Measurements from ENCODE around the gene PRR12. TPM values are rescaled to one million over a fixed set of nuclear protein-coding genes. Genes with fewer than 3 reads are reported as not detected.
A peak's percentile ranks its signal among the peaks of the same experiment; 100 is the strongest.

Gene PRR12
- total RNA-seq, 1 donor from 2014 or later = 37.0 TPM

DNA sequence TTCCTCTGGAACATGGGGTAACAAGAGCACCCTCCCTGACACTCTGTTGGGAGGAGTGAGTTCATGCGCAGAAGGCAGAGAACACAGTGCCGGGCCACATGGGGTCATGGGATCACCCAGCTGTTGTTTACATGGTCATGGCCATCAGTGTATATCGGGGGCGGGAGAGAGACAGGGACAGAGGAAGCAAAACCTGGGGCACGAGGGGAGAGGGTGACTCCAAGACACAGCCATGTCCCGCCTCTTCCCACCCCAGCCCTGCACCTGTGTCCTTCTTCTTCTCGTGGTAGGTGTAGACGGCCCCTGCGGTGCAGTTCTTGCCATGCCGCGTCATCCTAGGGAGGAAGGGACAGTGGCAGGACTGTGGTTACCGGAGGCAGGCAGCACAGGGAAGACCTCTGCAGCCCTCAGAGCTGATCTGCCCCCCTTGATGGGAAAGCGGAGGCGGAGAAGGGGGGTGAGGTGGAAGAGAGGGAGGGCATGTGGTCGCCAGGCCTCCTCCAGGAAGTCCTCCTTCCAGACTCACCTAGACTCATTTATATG is 30.6 kb upstream of the PRR12 start:
- ATAC-seq (peak; percentile 83), DNase-seq (ENCODE audit: low spot score) (no peak)
- intact Hi-C loops (cut with DNase I) = no loop called here

- DNase-seq (ENCODE audit: low spot score) = no peak
- intact Hi-C loops (cut with DNase I) = no loop called here
- ATAC-seq = no peak
Observed at GRCh38 chr19:49564616-49565045, 26.4 kb upstream of the PRR12 start.

- intact Hi-C loops (cut with DNase I) = no loop called here
- DNase-seq (ENCODE audit: low spot score) (no peak), ATAC-seq (no peak)
Observed at GRCh38 chr19:49565261-49565660, 25.7 kb upstream of the PRR12 start.

- intact Hi-C loops (cut with DNase I) = no loop called here
- ATAC-seq (no peak), DNase-seq (ENCODE audit: low spot score) (no peak)
Observed at GRCh38 chr19:49566302-49566701, 24.7 kb upstream of the PRR12 start.

GRCh38 chr19:49567861-49568441 is 23.0 kb upstream of the PRR12 start:
- intact Hi-C loops (cut with DNase I) = no loop called here
- DNase-seq (ENCODE audit: low spot score) = no peak
- peak; percentile 45 for ATAC-seq

DNA sequence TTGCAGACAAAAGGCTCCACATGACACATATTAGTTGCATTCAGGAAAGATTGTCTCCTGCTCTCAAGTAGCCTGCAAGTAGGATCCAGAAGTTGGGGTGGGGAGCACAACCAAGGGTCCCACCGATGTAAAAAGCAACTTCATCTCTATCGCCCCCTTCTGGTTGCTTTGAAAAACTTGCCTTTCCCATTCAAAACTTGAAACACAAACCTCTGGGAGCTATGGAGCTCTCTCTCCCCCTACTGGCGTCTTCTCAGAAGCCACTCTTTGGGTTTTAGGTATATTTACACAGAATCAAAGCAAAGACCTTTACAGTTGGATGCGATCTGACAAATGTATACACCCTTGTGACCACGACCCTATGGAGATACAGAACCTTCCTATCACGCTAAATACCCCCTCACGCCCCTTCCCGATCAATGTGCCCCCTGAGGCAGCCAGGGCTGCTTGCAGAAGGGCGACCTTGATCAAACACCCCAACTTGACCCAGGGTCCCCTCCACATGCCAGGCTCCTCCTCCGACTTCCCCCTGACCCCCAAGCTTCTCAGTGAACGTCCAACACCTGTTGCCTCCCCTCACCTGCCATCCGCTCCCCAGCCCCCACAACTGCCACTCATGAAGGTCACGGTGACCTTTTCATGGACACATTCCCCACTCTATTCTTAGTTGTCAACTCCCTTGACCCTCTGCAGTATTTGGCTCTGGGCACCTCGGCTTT is 20.7 kb upstream of the PRR12 start:
- ATAC-seq (peak; percentile 79), DNase-seq (ENCODE audit: low spot score) (no peak)
- intact Hi-C loops (cut with DNase I) = no loop called here

DNA sequence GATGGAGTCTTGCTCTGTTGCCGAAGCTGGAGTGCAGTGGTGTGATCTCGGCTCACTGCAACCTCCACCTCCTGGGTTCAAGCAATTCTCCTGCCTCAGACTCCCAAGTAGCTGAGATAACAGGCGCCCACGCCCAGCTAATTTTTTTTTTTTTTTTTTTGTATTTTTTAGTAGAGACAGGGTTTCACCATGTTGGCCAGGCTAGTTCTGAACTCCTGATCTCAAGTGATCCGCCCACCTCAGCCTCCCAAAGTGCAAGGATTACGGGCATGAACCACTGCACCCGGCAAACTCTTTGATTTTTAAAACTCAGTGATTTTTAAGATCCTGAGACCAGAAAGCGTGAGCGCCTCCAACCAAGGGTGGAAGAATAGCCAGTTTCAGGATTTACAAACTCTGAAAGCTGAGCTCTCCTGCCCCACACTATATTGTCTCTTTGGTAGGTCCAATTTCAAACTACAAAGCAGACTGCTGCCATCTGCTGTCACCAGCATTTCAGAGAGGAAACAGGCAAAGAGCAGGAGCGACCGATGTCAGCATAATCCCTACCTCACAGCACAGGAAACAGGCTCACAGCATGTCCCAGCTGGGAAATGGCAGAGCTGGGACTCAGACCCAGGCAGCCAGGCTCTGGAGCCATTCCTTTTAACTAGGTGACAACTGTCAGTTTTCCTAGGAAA is 19.8 kb upstream of the PRR12 start:
- DNase-seq (ENCODE audit: low spot score) = no peak
- intact Hi-C loops (cut with DNase I) = no loop called here
- ATAC-seq = peak; percentile 33

DNA sequence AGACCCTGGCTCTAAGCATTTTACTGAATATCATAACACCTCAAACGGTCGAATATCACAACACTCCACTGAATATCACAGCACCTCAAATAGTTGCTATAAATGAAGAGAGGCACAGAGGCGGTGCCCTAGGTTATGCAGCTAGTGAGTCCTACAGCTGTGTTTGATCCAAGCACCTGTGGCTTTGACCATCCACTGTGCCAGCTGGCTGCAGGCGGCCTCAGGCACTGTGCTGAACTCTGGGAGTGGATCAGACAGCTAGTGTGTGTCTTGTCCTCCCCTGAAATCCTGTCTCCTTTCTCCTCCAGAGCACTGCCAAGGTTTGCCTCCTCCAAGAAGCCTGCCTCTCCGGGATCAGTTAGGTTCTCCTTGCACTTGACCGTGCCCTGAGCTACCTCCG is 18.0 kb upstream of the PRR12 start:
- ATAC-seq = no peak
- DNase-seq (ENCODE audit: low spot score) = no peak
- intact Hi-C loops (cut with DNase I) = no loop called here

- no peak for ATAC-seq
- DNase-seq (ENCODE audit: low spot score) = no peak
- intact Hi-C loops (cut with DNase I) = no loop called here
Observed at GRCh38 chr19:49573425-49573824, 17.6 kb upstream of the PRR12 start.

DNA sequence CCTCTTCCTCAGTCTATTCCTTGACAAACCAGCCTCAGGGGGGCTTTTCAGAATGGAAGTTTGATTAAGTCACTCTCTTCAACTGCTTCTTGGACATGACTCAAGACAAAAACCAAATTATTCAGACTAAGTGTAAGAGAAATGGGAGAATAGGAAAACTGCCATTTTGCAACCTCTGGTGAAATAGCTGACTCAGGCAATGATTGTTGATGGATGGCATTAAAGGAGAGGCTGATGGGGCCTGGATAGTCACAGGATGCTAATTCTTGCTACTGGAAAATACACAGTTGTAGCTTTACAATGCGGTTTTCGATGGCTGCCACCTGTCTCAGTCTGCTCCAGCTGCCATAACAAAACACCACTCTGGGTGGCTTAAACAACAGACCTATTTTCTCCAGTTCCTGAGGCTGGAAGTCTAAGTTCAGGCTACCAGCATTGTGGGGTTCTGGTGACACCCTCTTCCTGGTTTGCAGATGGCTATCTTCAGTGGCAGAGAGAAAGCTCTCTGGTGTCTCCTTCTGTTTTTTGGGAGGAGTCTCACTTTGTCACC is 16.7 kb upstream of the PRR12 start:
- no peak for ATAC-seq
- intact Hi-C loops (cut with DNase I) = no loop called here
- no peak for DNase-seq (ENCODE audit: low spot score)

DNA sequence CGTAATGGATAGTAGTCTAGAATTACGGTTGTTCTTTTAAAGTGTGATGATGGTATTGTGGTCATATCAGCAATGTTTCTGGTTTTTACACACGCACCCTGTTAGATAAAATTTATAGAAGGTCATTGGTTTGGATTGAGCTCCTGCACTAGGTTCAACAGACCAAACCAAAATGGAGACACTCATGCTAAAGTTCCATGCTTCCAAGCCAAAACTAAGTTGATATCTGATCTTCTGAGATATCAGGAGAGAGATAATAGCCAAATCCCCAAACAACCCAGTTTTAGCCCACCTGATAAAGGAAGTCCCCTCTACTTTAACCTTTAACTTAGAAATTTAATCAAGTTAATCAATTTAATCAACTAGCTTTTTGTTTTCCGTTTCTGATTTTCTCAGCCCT is 11.8 kb upstream of the PRR12 start:
- no peak for ATAC-seq
- intact Hi-C loops (cut with DNase I) = no loop called here
- no peak for DNase-seq (ENCODE audit: low spot score)

- DNase-seq (ENCODE audit: low spot score) (no peak), ATAC-seq (peak; percentile 22)
- intact Hi-C loops (cut with DNase I) = loop anchor here (10.0 kb wide), 1 partner anchor 95 kb away; the partner anchor contains the start of gene PRMT1
Observed at GRCh38 chr19:49579947-49580263, 11.1 kb upstream of the PRR12 start.

DNA sequence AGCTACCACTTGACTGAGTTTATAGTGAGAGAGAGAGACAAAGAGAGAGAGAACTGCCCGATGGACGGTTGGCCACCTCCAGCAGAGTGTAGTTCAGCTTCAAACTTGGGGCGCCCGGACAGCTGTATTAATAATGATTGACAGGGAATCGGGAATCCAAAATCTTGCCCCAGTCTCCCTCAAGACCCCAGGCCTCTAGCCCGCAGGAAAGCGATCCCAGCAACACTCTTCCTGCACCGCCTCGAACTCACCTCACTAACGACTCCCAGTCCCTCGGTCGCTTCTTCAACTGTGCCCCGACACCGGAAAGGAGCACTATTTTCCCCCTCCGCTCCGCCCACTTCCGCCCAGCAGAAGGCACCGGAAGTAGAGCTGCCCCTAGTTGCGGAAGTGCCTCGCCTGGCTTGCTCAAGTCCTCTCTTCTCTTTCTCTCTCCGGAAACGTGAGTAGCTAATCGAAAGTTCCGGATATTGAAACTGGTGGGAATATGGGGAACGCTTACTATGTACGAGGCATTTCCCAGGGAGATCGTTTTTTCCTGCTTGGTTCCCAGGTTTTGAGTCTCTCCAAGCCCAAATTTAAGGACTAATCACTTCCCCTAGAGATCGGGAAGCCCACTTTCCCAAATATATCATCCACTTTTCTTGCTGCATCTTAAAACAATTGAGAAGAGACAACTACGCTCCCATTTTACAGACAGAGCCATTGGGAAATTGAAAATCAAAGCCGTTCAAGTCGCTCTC is 10.5 kb upstream of the PRR12 start, which contains the start of gene NOSIP:
Gene NOSIP, minus strand, starts transcription at position 293 of the 743 bp plus-strand sequence. CDS start 19,865 bp downstream, outside the sequence.
- intact Hi-C loops (cut with DNase I) = loop anchor here (10.0 kb wide), 1 partner anchor 94 kb away; the partner anchor contains the start of gene PRMT1
- ATAC-seq = peak; percentile 98
- DNase-seq (ENCODE audit: low spot score) = peak; percentile 97

- DNase-seq (ENCODE audit: low spot score) (no peak), ATAC-seq (peak; percentile 6)
- intact Hi-C loops (cut with DNase I) = loop anchor here (10.0 kb wide), 1 partner anchor 94 kb away; the partner anchor contains the start of gene PRMT1
Observed at GRCh38 chr19:49581007-49581508, 9.9 kb upstream of the PRR12 start, which contains the start of gene PRRG2. TSS of gene PRRG2 (plus strand) at chr19:49581316. CDS start at chr19:49583220, 1,904 bp downstream.

DNA sequence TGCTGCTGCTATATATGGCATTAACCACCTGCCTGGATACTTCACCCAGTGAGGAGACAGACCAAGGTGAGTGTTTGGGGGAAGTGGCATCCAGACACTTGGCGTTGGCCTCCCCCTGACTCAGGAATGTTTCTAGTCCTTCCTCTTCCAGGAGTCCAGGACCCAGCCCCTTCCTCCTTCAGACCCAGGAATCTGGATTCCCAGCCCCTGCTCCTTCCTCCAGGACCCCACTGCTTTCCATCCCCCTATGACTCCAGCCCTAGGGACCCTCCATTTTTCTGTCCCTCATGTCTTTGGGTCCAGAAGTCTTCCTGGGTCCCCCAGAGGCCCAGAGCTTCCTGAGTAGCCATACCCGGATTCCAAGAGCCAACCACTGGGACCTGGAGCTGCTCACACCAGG is 7.7 kb upstream of the PRR12 start:
- DNase-seq (ENCODE audit: low spot score) = no peak
- ATAC-seq = no peak
- intact Hi-C loops (cut with DNase I) = loop anchor here (10.0 kb wide), 1 partner anchor 92 kb away; the partner anchor contains the start of gene PRMT1

- no peak for ATAC-seq
Observed at GRCh38 chr19:49585023-49585422, 6.0 kb upstream of the PRR12 start.

GRCh38 chr19:49587227-49587626 is 3.8 kb upstream of the PRR12 start:
- ATAC-seq (no peak), DNase-seq (ENCODE audit: low spot score) (no peak)
- intact Hi-C loops (cut with DNase I) = loop anchor here (10.0 kb wide), 1 partner anchor 88 kb away; the partner anchor contains the start of gene PRMT1

More at GRCh38 chr19:49585023-49585422, 6.0 kb upstream of the PRR12 start:
- no peak for DNase-seq (ENCODE audit: low spot score)
- intact Hi-C loops (cut with DNase I) = loop anchor here (10.0 kb wide), 1 partner anchor 90 kb away; the partner anchor contains the start of gene PRMT1
